ENCODE results near the gene FN3K. TPM values are rescaled to one million over a fixed set of nuclear protein-coding genes. Genes with fewer than 3 reads are reported as not detected.
"Not testable (repeated sequence)": the region's sequence is repeated elsewhere in the genome, so short reads cannot be mapped to it uniquely, and the experiment has no call there.

The FN3K gene
- total RNA-seq, 2 donors from 2014 or later = 5.3 to 6.1 TPM

- ATAC-seq (replicated peaks) = no peak
- no peak overlapping the region for H3K27ac Mint-ChIP-seq
- H3K9me3 Mint-ChIP-seq = no peaks in the 10 kb centered on the region
- H3K36me3 Mint-ChIP-seq (ENCODE audit: low read depth) = peaks cover 93% of the 10 kb centered on the region
- no peak overlapping the region for H3K4me3 Mint-ChIP-seq
- H3K27me3 Mint-ChIP-seq = no peaks in the 10 kb centered on the region
- H3K4me1 Mint-ChIP-seq = peaks cover 6% of the 10 kb centered on the region
Measured at GRCh38 chr17:82769041-82769440, 33.6 kb downstream of the FN3K start.

GRCh38 chr17:82772026-82772425, 36.6 kb downstream of the FN3K start:
- Mint-ChIP-seq H3K4me1 (no peaks in the 10 kb centered on the region), H3K4me3 (no peak overlapping the region), H3K27me3 (no peaks in the 10 kb centered on the region), H3K9me3 (no peaks in the 10 kb centered on the region), H3K36me3 (ENCODE audit: low read depth) (peaks cover 70% of the 10 kb centered on the region), H3K27ac (no peak overlapping the region)
- no peak for ATAC-seq (replicated peaks)

- not testable (repeated sequence) for H3K4me1 Mint-ChIP-seq; H3K9me3 Mint-ChIP-seq; H3K27me3 Mint-ChIP-seq; H3K27ac Mint-ChIP-seq; H3K4me3 Mint-ChIP-seq; ATAC-seq (replicated peaks)
- H3K36me3 Mint-ChIP-seq (ENCODE audit: low read depth) = peaks cover 46% of the 10 kb centered on the region
Measured at GRCh38 chr17:82774456-82774855, 39.0 kb downstream of the FN3K start.

- H3K4me3 Mint-ChIP-seq = no peak overlapping the region
- peaks cover 38% of the 10 kb centered on the region for H3K36me3 Mint-ChIP-seq (ENCODE audit: low read depth)
- H3K4me1 Mint-ChIP-seq = no peaks in the 10 kb centered on the region
- no peaks in the 10 kb centered on the region for H3K9me3 Mint-ChIP-seq
- no peaks in the 10 kb centered on the region for H3K27me3 Mint-ChIP-seq
- H3K27ac Mint-ChIP-seq = no peak overlapping the region
- ATAC-seq (replicated peaks) = peak; percentile 43
Measured at GRCh38 chr17:82775001-82775823, 39.8 kb downstream of the FN3K start.

- no peak for ATAC-seq (replicated peaks)
- H3K4me1 Mint-ChIP-seq = no peaks in the 10 kb centered on the region
- no peaks in the 10 kb centered on the region for H3K9me3 Mint-ChIP-seq
- H3K36me3 Mint-ChIP-seq (ENCODE audit: low read depth) = peaks cover 26% of the 10 kb centered on the region
- H3K4me3 Mint-ChIP-seq = no peak overlapping the region
- no peaks in the 10 kb centered on the region for H3K27me3 Mint-ChIP-seq
- no peak overlapping the region for H3K27ac Mint-ChIP-seq
Measured at GRCh38 chr17:82776454-82776853, 41.0 kb downstream of the FN3K start.

- H3K36me3 Mint-ChIP-seq (ENCODE audit: low read depth) = peaks cover 25% of the 10 kb centered on the region
- H3K27me3 Mint-ChIP-seq; H3K9me3 Mint-ChIP-seq; ATAC-seq (replicated peaks); H3K27ac Mint-ChIP-seq; H3K4me3 Mint-ChIP-seq; H3K4me1 Mint-ChIP-seq: not testable (repeated sequence)
Measured at GRCh38 chr17:82777778-82778375, 42.5 kb downstream of the FN3K start.

- H3K4me3 Mint-ChIP-seq = no peak overlapping the region
- ATAC-seq (replicated peaks) = no peak
- no peaks in the 10 kb centered on the region for H3K9me3 Mint-ChIP-seq
- H3K27ac Mint-ChIP-seq = no peak overlapping the region
- peaks cover 5% of the 10 kb centered on the region for H3K4me1 Mint-ChIP-seq
- peaks cover 28% of the 10 kb centered on the region for H3K36me3 Mint-ChIP-seq (ENCODE audit: low read depth)
- H3K27me3 Mint-ChIP-seq = no peaks in the 10 kb centered on the region
Measured at GRCh38 chr17:82779541-82779940, 44.1 kb downstream of the FN3K start.

GRCh38 chr17:82780195-82780594, 44.8 kb downstream of the FN3K start:
- ATAC-seq (replicated peaks) = no peak
- Mint-ChIP-seq H3K36me3 (ENCODE audit: low read depth) (peaks cover 28% of the 10 kb centered on the region), H3K9me3 (no peaks in the 10 kb centered on the region), H3K27ac (no peak overlapping the region), H3K27me3 (no peaks in the 10 kb centered on the region), H3K4me3 (no peak overlapping the region), H3K4me1 (peaks cover 5% of the 10 kb centered on the region)

GRCh38 chr17:82780971-82781893, 45.8 kb downstream of the FN3K start:
- Mint-ChIP-seq H3K4me3 (no peak overlapping the region), H3K27ac (no peak overlapping the region), H3K27me3 (no peaks in the 10 kb centered on the region), H3K4me1 (peaks cover 5% of the 10 kb centered on the region), H3K9me3 (no peaks in the 10 kb centered on the region), H3K36me3 (ENCODE audit: low read depth) (peaks cover 28% of the 10 kb centered on the region)
- peak; percentile 20 for ATAC-seq (replicated peaks)

GRCh38 chr17:82781894-82782274, 46.5 kb downstream of the FN3K start:
- peak; percentile 100 for ATAC-seq (replicated peaks)
- H3K27ac Mint-ChIP-seq = peak overlapping the region; percentile 43
- H3K36me3 Mint-ChIP-seq (ENCODE audit: low read depth) = peaks cover 28% of the 10 kb centered on the region
- H3K4me3 Mint-ChIP-seq = no peak overlapping the region
- no peaks in the 10 kb centered on the region for H3K9me3 Mint-ChIP-seq
- no peaks in the 10 kb centered on the region for H3K27me3 Mint-ChIP-seq
- H3K4me1 Mint-ChIP-seq = peaks cover 5% of the 10 kb centered on the region

GRCh38 chr17:82782657-82783207, 47.3 kb downstream of the FN3K start:
- H3K27ac Mint-ChIP-seq = peak overlapping the region; percentile 43
- H3K9me3 Mint-ChIP-seq = no peaks in the 10 kb centered on the region
- ATAC-seq (replicated peaks) = no peak
- no peak overlapping the region for H3K4me3 Mint-ChIP-seq
- peaks cover 28% of the 10 kb centered on the region for H3K36me3 Mint-ChIP-seq (ENCODE audit: low read depth)
- H3K27me3 Mint-ChIP-seq = no peaks in the 10 kb centered on the region
- H3K4me1 Mint-ChIP-seq = peaks cover 5% of the 10 kb centered on the region

- H3K27ac Mint-ChIP-seq = no peak overlapping the region
- no peaks in the 10 kb centered on the region for H3K9me3 Mint-ChIP-seq
- H3K4me3 Mint-ChIP-seq = no peak overlapping the region
- H3K36me3 Mint-ChIP-seq (ENCODE audit: low read depth) = peaks cover 28% of the 10 kb centered on the region
- no peak for ATAC-seq (replicated peaks)
- H3K27me3 Mint-ChIP-seq = no peaks in the 10 kb centered on the region
- H3K4me1 Mint-ChIP-seq = peaks cover 5% of the 10 kb centered on the region
Measured at GRCh38 chr17:82783498-82783897, 48.1 kb downstream of the FN3K start.

- ATAC-seq (replicated peaks); H3K9me3 Mint-ChIP-seq; H3K4me1 Mint-ChIP-seq; H3K27ac Mint-ChIP-seq; H3K4me3 Mint-ChIP-seq; H3K27me3 Mint-ChIP-seq: not testable (repeated sequence)
- H3K36me3 Mint-ChIP-seq (ENCODE audit: low read depth) = peaks cover 28% of the 10 kb centered on the region
Measured at GRCh38 chr17:82785581-82785980, 50.2 kb downstream of the FN3K start.

- H3K36me3 Mint-ChIP-seq (ENCODE audit: low read depth) = peaks cover 29% of the 10 kb centered on the region
- H3K9me3 Mint-ChIP-seq = no peaks in the 10 kb centered on the region
- H3K4me1 Mint-ChIP-seq = peaks cover 5% of the 10 kb centered on the region
- H3K4me3 Mint-ChIP-seq = no peak overlapping the region
- no peaks in the 10 kb centered on the region for H3K27me3 Mint-ChIP-seq
- ATAC-seq (replicated peaks) = no peak
- no peak overlapping the region for H3K27ac Mint-ChIP-seq
Measured at GRCh38 chr17:82786427-82786826, 51.0 kb downstream of the FN3K start.

All from activated T-helper 17 cell treated with anti-CD3 and anti-CD28 coated beads, Interleukin-2, amount 50 U/mL, for 72 hours (primary cell).